HG02642 (cell line): ENCODE data around the gene ATXN10.
"Not testable (repeated sequence)": the region's sequence is repeated elsewhere in the genome, so short reads cannot be mapped to it uniquely, and the experiment has no call there.

ENCODE experiments used
- ATAC-seq: cut with Tn5 transposase; IDR thresholded peaks from one replicate; pipeline ENCODE4 v1.9.1; 2021; ENCODE audit warnings: mild to moderate bottlenecking; ENCODE audit not compliant: unreplicated experiment, poor library complexity

ATXN10 gene

GRCh38 chr22:45777852-45778375 is 106.3 kb downstream of the ATXN10 start:
- ATAC-seq = no peak

GRCh38 chr22:45781459-45781858 is 109.8 kb downstream of the ATXN10 start:
- no peak for ATAC-seq

GRCh38 chr22:45781966-45782365 is 110.3 kb downstream of the ATXN10 start:
- ATAC-seq = no peak

- ATAC-seq = no peak
These were observed 111.4 kb downstream of the ATXN10 start for GRCh38 chr22:45783021-45783420.

- no peak for ATAC-seq
These were observed 112.1 kb downstream of the ATXN10 start for GRCh38 chr22:45783690-45784089.

- ATAC-seq = no peak
These were observed 113.0 kb downstream of the ATXN10 start for GRCh38 chr22:45784357-45785277.

GRCh38 chr22:45785458-45785857 is 113.8 kb downstream of the ATXN10 start:
- no peak for ATAC-seq

GRCh38 chr22:45786726-45787125 is 115.1 kb downstream of the ATXN10 start:
- ATAC-seq = no peak

GRCh38 chr22:45787759-45788158 is 116.1 kb downstream of the ATXN10 start:
- ATAC-seq = no peak

- no peak for ATAC-seq
These were observed 116.9 kb downstream of the ATXN10 start for GRCh38 chr22:45788522-45788921.

- no peak for ATAC-seq
These were observed 118.8 kb downstream of the ATXN10 start for GRCh38 chr22:45790401-45790800.

GRCh38 chr22:45793161-45793560 is 121.5 kb downstream of the ATXN10 start:
- no peak for ATAC-seq

- no peak for ATAC-seq
These were observed 122.3 kb downstream of the ATXN10 start for GRCh38 chr22:45793892-45794291.

- ATAC-seq = not testable (repeated sequence)
These were observed 124.4 kb downstream of the ATXN10 start for GRCh38 chr22:45796009-45796408.

- ATAC-seq = no peak
These were observed 127.7 kb downstream of the ATXN10 start for GRCh38 chr22:45799291-45799690.

GRCh38 chr22:45802054-45802453 is 130.4 kb downstream of the ATXN10 start:
- no peak for ATAC-seq

GRCh38 chr22:45804319-45804985 is 132.8 kb downstream of the ATXN10 start:
- no peak for ATAC-seq

- no peak for ATAC-seq
These were observed 133.3 kb downstream of the ATXN10 start for GRCh38 chr22:45804986-45805325.

- ATAC-seq = no peak
These were observed 133.8 kb downstream of the ATXN10 start for GRCh38 chr22:45805413-45805812.

GRCh38 chr22:45807156-45807915 is 135.7 kb downstream of the ATXN10 start:
- ATAC-seq = no peak

- no peak for ATAC-seq
These were observed 141.3 kb downstream of the ATXN10 start for GRCh38 chr22:45812910-45813309.
